HG02571 (cell line): ENCODE measurements around the gene CBR3.

ENCODE experiments used
- ATAC-seq: cut with Tn5 transposase; IDR thresholded peaks from one replicate; pipeline ENCODE4 v1.9.1; 2021; ENCODE audit warnings: mild to moderate bottlenecking, moderate library complexity; ENCODE audit not compliant: unreplicated experiment

Gene CBR3

DNA sequence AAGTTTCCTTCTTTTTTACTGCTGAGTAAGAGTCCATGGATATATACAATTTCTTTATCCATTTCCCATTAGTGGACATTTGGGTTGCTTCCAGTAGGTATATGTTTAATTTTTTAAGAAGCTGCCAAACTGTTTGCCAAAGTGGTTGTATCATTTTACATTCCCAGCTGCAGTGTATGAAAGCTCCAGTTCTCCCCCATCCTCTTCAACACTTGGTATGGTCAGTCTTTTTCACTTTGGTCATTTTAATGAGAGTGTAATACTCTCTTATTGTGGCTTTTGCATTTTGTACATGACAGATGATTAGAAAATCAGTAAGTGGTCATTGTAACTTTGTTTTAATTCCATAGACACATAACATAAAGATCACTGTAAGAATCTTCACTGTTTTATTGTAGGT is 44.3 kb downstream of the CBR3 start:
- ATAC-seq = no peak

DNA sequence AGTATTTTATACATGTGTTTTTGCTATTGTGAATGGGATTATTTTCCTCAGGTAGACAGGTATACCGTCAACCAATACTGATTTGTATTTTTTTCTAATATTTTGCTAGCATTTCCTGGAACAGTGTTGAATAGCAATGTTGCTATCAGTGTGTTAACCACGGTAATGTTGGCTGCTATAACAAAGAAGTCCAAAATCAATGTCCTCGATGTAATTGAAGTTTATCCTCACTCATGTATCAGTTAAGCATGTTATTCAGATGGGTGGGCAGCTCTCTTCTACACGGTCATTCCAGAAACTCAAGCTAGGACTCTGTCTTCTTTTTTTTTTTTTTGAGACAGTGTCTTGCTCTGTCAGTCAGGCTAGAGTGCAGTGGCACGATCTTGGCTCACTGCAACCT is 46.1 kb downstream of the CBR3 start:
- ATAC-seq = no peak

DNA sequence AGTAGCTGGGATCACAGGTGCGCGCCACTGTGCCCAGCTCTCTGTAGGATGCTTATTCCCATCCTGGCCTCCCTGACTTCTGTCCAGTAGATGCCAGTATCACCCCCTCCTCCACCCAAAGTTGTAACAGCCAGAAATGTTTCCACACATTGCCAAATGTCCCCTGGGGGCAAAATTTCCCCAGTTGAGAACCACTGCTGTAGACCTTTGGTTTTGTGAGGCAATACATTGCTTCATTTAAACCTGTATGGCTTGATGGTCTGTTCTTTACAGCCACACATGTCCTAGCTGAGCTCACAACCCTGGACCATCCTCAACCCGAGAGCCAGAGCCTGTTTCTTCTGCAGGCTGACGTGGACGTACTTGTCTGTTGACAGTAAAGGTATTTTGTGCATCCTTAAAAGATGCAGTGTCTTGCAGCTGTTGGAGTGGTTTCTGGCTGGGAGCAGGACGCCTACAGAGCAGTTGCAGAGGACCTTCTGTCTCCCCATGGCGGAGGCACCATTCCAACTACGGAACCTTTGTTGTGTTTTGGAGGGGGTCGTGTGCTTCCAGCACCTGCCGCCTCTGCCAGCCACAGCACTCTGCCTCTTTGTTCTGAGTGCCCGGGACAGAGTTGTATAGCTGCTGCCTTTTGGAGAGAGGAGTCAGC is 48.4 kb downstream of the CBR3 start:
- ATAC-seq = no peak

DNA sequence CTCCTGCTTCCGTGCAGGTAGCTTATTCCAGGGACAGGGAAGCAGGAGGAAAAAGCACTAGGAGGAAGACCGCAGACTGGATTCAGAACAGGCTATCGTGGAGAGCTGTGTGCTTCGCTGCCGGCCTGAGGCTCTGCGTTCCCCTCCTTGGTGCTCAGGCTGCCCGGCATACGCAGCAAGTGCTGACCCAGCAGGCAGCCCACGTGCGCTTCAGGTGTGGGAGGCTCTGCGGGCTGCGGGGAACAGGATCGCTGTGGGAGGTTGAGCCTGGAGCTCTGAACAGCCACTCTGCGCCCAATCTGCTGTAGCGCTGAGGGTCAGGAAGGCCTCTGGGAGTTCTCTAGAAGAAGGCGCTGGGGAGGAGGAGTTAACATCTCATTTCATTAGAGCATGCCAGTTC is 49.7 kb downstream of the CBR3 start:
- ATAC-seq = no peak

DNA sequence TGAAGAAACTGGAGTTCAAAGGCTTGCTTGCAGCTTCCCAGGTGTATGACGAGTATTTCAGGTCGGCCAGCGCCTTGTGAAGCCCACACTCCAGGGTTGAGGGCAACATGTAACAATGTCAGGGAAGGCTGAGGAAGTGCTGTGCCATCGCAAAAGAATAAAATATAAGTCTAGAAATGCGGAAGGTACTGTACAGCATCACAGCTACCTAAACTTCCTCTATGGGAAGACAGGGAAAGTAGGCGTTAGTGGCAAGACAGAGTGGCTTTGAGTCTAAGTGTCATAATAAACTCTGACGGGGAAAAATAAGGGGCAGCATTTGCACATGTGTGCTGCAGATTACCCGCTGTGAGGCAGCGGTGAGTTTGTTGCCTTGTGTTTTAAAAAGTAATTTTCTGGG is 50.6 kb downstream of the CBR3 start:
- ATAC-seq = no peak

DNA sequence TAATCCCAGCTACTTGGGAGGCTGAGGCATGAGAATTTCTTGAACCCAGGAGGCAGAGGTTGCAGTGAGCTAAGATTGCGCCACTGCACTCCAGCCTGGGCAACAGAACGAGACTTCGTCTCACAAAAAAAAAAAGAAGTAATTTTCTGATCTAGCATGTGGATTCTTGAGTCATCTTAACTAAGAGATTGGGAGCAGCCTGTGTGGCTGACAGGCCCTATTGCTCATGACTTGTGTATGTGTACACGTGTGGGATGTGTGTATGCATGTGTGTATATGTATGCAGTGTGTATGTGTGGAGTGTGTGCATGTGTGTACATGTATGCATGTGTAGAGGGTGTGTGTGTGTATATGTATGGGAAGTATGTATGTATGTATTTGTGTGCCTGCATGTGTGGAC is 51.2 kb downstream of the CBR3 start:
- ATAC-seq = no peak

DNA sequence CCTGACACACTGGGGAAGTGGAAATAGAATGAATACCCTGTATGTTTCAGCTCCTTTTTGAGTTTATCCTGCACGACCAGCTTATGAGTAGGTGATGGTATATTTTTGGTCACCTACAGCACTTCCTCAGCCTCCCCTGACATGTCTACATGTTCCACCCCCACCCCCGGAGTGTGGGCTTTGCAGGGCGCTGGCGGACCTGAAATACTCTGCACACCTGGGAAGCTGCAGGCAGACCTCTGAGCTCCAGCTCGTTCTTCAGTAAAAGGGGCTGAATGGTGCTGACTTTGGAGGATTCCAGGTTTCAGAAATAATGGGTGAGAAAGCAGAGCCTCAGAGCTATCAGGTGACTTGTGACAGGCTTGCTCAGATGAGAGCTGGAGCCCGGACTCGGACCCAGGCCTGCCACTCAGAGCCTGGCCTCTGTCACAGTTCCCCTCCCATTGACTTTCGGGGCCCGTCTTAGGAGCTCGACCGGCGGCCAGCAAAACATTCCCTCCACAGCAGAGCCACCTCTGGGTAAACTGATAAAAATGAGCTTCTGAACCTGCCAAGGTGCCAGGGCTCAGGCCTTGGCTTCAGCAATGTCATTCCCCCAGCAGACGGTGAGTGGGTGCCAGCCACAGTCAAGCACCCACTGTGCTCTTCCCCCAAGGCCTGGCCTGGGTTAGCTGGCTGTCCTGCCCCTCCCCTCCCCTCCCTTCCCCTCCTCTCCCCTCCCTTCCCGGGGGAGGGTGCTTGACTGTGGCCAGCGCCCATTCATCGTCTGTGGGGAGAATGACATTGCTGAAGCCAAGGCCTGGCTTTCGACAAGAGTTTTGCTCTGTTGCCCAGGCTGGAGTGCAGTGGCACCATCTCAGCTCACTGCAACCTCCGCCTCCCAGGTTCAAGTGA is 51.9 kb downstream of the CBR3 start:
- no peak for ATAC-seq

DNA sequence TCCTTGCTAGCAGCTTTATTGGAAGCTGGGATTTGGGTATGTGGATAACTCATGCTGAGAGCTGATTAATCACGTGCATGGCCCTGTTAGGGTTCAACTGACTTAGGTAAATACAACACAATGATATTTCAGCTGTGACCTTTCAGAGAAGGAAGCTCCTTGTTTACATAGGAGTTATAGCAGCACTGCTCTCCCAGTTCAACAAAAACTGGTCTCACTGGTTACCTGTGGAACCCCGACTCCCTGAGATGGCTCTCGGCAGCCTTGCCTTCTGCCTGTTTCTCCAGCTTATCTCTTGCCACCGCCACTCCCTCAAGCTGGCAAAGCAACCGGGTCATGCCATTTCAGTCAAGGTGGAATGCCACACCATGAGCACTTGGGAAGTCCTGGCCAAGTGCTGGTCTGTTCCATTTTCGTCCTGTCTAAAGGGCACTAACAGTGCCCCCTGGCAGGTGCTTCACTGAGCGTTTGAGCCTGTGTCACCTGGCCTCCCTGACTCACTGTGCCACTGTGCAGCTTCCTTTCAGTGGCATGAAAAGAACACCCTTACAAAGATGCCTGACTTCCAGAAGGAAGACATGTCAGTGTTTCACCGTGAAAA is 53.3 kb downstream of the CBR3 start:
- no peak for ATAC-seq

DNA sequence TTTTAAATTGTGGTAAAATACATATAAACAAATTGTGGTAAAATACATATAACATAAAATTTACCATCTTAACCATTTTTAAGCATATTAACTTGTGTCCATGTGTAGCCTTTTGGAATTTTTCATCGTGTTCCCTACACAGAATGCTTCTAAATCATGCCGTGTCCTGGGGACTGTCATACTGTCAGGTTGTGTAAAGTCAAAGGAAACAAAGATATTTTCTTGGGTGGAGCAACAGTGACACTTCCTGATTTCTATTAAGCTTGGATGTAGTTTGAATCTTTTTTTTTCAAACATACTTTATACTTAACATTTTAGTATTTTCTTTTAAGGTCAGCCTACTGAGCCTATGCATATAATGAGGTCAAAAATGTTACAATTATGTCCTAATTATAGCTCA is 54.1 kb downstream of the CBR3 start:
- no peak for ATAC-seq

DNA sequence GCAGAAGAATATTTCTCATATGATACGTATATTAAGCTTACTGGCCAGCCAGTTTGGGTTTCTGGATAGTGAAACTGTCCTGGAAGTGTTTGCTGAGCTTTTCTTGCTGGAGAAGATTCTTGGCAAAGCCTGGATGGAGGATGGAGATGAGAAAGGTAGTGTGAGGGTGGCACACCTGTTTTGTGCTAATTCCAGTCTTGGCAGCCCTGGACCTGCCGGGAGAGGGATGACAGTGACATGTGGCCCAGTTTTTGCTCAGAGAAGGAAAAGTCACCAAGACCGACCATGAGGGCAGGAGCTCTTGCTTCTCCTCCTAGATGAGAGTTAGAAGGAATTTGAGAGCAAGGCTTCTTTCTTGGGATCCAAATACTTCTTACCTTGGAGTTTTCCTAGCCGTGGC is 55.9 kb downstream of the CBR3 start:
- no peak for ATAC-seq

DNA sequence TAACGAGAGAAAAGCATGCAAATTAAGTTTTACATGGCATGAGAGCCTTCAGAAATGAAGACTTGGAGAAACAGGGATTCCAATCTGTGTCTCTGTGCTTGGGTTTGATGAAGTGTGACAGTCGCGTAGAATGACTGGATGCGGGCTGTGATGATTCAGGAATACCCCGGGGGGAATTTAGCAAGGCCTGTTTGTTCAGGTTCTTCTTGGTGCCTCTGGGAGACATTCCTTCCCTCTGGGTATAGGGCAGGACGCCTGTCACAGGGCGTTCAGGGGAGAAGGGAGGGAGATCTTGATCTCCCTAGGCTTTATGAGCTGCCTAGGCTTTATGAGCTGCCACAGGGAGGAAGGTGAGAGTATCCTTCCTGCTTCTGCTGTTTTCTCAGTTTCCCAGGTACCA is 58.3 kb downstream of the CBR3 start:
- ATAC-seq = no peak

DNA sequence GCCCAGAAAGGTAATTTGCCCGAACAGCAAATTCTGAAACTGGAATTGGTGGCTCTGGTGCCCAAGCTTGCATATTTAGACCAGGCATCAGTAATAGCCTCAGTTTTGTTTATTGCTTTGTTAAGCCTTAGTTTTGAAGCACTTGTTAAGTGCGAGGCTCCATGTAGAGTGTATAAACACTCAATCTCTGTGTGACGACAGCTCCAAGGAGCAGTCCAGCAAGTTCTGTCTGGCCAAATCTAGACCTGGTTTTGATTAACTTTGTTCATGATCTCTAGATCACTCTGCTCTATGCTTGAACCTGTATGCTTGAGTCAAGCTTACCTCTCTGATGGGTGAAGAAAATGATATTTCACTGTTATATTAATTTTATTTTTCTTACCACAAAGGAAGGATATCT is 59.1 kb downstream of the CBR3 start:
- ATAC-seq = no peak

DNA sequence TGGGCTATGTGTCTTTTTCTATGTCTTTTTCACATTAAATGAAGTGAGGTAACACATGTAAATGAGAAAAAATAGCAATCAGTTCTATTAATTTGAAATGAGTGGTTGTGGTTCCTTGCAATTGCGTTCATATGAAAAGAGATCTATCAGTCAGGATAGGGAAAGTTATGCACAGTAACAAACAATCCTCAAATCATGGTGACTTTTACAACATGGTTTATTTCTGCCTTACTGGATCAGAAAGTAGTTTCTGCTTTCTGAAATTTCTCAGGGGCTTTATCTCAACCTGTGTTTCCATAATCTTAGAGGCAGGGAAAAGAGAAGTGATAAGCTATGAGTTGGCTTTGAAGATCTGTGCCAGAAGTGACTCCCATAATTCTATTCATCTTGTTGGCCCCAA is 60.7 kb downstream of the CBR3 start:
- ATAC-seq = no peak
